HG02885 (cell line): ENCODE data around the gene ANGPTL7.
"Not testable (repeated sequence)": the region's sequence is repeated elsewhere in the genome, so short reads cannot be mapped to it uniquely, and the experiment has no call there.

Experiments
- ATAC-seq: cut with Tn5 transposase; IDR thresholded peaks from one replicate; pipeline ENCODE4 v1.9.1; 2021; ENCODE audit warnings: mild to moderate bottlenecking; ENCODE audit not compliant: unreplicated experiment, poor library complexity

Gene ANGPTL7

GRCh38 chr1:11166744-11167143, 22.4 kb upstream of the ANGPTL7 start:
- not testable (repeated sequence) for ATAC-seq

DNA sequence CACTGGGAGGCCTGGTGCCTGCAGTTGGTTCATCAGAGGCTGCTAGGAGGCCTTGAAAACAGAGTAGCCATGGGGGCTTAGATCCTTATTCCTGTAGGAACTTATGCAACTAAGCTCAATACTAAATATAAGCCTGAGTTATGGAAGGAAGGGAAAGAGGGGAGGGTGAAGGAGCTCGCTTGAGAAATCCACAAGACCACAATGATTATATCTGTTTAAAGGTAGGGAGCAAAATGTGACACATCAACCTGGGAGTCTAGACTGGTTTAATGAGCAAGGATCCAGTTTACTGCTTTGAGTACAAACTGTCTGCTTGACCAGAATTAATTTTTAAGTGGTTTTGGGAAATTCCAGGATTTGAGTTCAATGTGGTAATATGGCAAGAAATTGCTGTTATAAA, 20.4 kb upstream of the ANGPTL7 start:
- no peak for ATAC-seq

- no peak for ATAC-seq
Observed at GRCh38 chr1:11169202-11169601, 20.0 kb upstream of the ANGPTL7 start.

GRCh38 chr1:11170102-11170501, 19.1 kb upstream of the ANGPTL7 start:
- ATAC-seq = no peak

- ATAC-seq = no peak
Observed at GRCh38 chr1:11174261-11174942, 14.8 kb upstream of the ANGPTL7 start.

- ATAC-seq = no peak
Observed at GRCh38 chr1:11175461-11175860, 13.7 kb upstream of the ANGPTL7 start.

- no peak for ATAC-seq
Observed at GRCh38 chr1:11176081-11176706, 13.0 kb upstream of the ANGPTL7 start.

- ATAC-seq = no peak
Observed at GRCh38 chr1:11178021-11179015, 10.8 kb upstream of the ANGPTL7 start.

- ATAC-seq = no peak
Observed at GRCh38 chr1:11179125-11179524, 10.0 kb upstream of the ANGPTL7 start.

DNA sequence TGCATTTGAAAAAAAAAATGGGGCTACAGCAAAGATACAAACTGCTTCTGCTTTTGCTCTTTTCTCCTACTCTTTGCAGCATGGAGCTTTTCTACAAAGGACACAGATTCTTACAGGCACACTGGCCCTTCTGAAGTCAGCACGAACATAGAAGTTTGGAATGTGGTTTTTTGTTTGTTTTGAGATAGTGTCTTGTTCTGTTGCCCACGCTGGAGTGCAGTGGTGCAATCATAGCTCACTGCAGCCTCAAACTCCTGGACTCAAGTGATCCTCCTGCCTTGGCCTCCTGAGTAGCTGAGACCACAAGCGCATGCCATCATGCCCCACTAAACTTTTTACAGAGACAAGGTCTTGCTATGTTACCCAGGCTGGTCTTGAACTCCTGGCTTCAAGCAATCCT, 9.4 kb upstream of the ANGPTL7 start:
- ATAC-seq = not testable (repeated sequence)

DNA sequence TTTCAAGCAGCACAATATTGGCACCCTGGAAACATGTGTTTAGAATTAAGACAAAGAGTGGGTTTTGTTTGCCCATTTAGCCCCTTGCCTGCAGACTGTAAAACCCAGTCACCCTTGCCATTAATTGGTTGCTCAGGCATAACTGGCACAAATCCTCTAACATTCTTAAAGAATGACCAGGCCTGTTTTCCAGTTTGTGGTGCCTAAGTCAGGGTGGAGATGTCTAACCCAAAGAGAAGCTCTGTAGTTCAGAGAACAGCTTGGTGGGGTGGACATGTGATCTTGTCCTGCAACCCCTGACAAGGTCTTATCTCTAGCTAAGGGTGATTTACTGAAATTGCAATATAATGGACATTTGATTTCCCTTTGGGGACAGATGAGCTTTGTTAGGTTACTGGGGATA, 8.8 kb upstream of the ANGPTL7 start:
- no peak for ATAC-seq

GRCh38 chr1:11182884-11183283, 6.3 kb upstream of the ANGPTL7 start:
- ATAC-seq = no peak

GRCh38 chr1:11184973-11185372, 4.2 kb upstream of the ANGPTL7 start:
- no peak for ATAC-seq

GRCh38 chr1:11187000-11187399, 2.2 kb upstream of the ANGPTL7 start:
- no peak for ATAC-seq

DNA sequence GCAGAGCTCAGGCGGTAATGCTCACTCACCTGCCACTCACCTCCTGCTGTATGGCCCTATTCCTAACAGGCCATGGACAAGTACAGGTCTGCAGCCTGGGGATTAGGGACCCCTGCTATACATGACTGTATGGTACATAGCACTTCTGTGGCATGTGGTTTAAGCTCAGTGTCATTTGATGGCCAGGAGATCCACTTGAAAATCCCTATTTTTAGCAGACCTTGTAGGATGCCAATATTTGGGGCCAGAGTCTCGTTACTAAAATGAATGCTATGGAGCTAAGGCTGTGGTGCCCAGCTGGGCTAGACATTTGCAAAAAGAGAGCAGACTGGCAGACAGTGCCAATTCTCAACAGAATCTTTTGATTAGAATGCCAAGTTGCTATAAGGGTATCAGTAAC, 1.7 kb upstream of the ANGPTL7 start:
- ATAC-seq = no peak

- ATAC-seq = no peak
Observed at GRCh38 chr1:11187931-11188330, 1.2 kb upstream of the ANGPTL7 start.

DNA sequence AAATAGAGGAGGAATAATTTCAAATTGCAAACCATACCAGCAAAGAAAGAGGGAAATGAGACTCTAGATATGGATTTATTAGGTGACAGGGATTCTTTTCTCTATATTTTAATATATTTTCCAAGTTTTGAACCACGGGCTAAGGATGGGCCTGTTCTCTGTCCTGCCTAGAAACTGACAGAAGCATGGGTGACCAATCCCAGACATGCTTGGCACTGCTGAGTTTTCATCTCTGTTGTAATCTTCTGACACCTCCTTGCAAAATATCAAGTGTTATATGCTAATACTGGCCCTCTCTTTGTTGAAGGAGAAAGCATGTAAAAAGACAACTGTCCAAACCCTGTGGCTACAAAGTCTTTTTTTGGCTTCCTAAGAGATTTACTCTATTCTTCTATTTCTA, 774 bp upstream of the ANGPTL7 start:
- no peak for ATAC-seq

- ATAC-seq = no peak
Observed at GRCh38 chr1:11193376-11193775, 4.2 kb downstream of the ANGPTL7 start.

GRCh38 chr1:11194407-11195176, 5.4 kb downstream of the ANGPTL7 start:
- ATAC-seq = no peak

DNA sequence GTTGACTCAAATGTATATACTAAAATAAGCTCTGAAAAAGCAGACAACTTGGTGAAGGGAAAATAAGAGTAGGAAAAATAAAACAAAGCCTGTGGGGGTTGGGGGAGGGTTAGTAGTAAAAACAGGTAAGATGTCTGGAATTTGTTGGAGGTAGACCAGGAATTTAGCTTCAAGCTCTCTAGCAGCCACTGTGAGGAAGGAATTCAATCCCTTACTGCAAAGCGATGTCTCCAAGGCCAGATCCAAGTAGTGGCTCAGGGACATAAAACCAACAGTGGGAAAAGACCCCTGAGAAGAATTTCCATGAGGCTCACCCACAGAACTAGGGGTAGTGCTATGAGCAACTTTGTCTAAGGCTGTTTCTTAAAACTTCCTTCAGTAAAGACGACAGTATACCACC, 7.8 kb downstream of the ANGPTL7 start:
- no peak for ATAC-seq
